Panc1 (cell line): ENCODE measurements around the gene TOMM40. TPM values are rescaled to one million over a fixed set of nuclear protein-coding genes. Genes with fewer than 3 reads are reported as not detected.

Experiments
- ATAC-seq: fragments of 200-7000 bp; cut with Tn5 transposase; 2 replicates; pipeline ENCODE4 v1.9.1; 2020; ENCODE audit warnings: mild to moderate bottlenecking, moderate library complexity
- BruUV-seq: library from RNA; stranded (reverse); fragments of 400-500 nt; replicated peaks from 2 replicates; lab custom pipeline; 2021; lab: Mats Ljungman, UMichigan
- CTCF ChIA-PET: fragments of 300-600 bp; sonication (Branson Sonifier 250); formaldehyde crosslinking; loops from one replicate; lab custom pipeline; 2022; ENCODE audit warnings: antibody characterized with exemption; lab: Charles Lee
- POLR2A ChIA-PET: fragments of 300-600 bp; sonication (Branson Sonifier 250); formaldehyde crosslinking; loops from one replicate; lab custom pipeline; 2022; ENCODE audit warnings: antibody characterized with exemption; lab: Charles Lee
- DNase-seq: peaks from one replicate; pipeline ENCODE4 v3.0.0-alpha.2; 2010; ENCODE audit warnings: low read depth, low spot score
- H3K27ac ChIP-seq: 2 replicates; pipeline ENCODE4 v1.5.1; 2011; ENCODE audit warnings: mild to moderate bottlenecking, low read length, inconsistent platforms
- H3K27me3 ChIP-seq: fragments of 200-500 bp; sonication (Bioruptor generic); 2 replicates; pipeline ENCODE4 v1.6.0; 2014; ENCODE audit warnings: low read length, inconsistent platforms; ENCODE audit not compliant: control insufficient read depth, insufficient read depth
- H3K36me3 ChIP-seq: fragments of 200-500 bp; sonication (Bioruptor generic); 2 replicates; pipeline ENCODE4 v1.5.1; 2014; ENCODE audit warnings: inconsistent platforms, mild to moderate bottlenecking, low read length, moderate library complexity; ENCODE audit not compliant: control insufficient read depth, insufficient read depth
- H3K4me1 ChIP-seq: 2 replicates; pipeline ENCODE4 v1.5.1; 2011; ENCODE audit warnings: inconsistent platforms, mild to moderate bottlenecking, low read length, moderate library complexity; ENCODE audit not compliant: control insufficient read depth, insufficient read depth
- H3K4me3 ChIP-seq, 2 experiments: 2 replicates each; pipeline ENCODE4 v1.5.1; 2011 to 2012; ENCODE audit warnings: low read depth in 2 of 2, low read length in 2 of 2, mild to moderate bottlenecking in 2 of 2, inconsistent platforms in 1 of 2, moderate library complexity in 1 of 2
- H3K9me3 ChIP-seq: fragments of 200-500 bp; sonication (Bioruptor generic); 2 replicates; pipeline ENCODE4 v1.5.1; 2014; ENCODE audit warnings: low read depth, mild to moderate bottlenecking, inconsistent platforms, low read length, moderate library complexity; ENCODE audit not compliant: control insufficient read depth, insufficient read depth
- CTCF ChIP-seq: fragments of 450-650 bp; IDR thresholded peaks from 2 replicates; pipeline ENCODE4 v1.5.1; 2017; ENCODE audit warnings: mild to moderate bottlenecking
- POLR2AphosphoS5 ChIP-seq: IDR thresholded peaks from 2 replicates; pipeline ENCODE4 v1.6.1; 2012; ENCODE audit warnings: mild to moderate bottlenecking, low read depth, low read length, moderate library complexity
- REST ChIP-seq, 2 experiments: IDR thresholded peaks; 2 replicates each; pipeline ENCODE4 v1.6.1; 2011 to 2012; ENCODE audit warnings: low read depth in 2 of 2, control low read depth in 1 of 2, low read length in 1 of 2, mild to moderate bottlenecking in 1 of 2, moderate library complexity in 1 of 2; ENCODE audit not compliant: insufficient read depth in 1 of 2
- SIN3A ChIP-seq: IDR thresholded peaks from 2 replicates; pipeline ENCODE4 v1.6.1; 2012; ENCODE audit warnings: low read depth, mild to moderate bottlenecking, low read length, moderate library complexity, borderline replicate concordance; ENCODE audit not compliant: insufficient read depth
- TCF7L2 ChIP-seq: IDR thresholded peaks from 2 replicates; pipeline ENCODE4 v1.6.1; 2011; ENCODE audit warnings: mild to moderate bottlenecking, low read depth, low read length, inconsistent platforms
- in situ Hi-C: cut with HindIII; loops from 2 replicates; pipeline ENCODE4 v1.10.0; 2016; ENCODE audit warnings: low sequenced_read_pairs, low pct_unique_long_range_greater_than_20kb
- intact Hi-C: fragments of 100-400 bp; cut with micrococcal nuclease; formaldehyde crosslinking; loops from one replicate; pipeline ENCODE4 v1.10.0; 2022; ENCODE audit not compliant: unreplicated experiment
- total RNA-seq: library from RNA; stranded (reverse); gene quantifications from one replicate; pipeline ENCODE4 v1.2.1, GENCODE V29; 2021; ENCODE audit not compliant: unreplicated experiment

The TOMM40 gene
- total RNA-seq, 1 experiment from 2014 or later = 147 TPM

- intact Hi-C loops (no loop called here), in situ Hi-C loops (no loop called here)
- ATAC-seq (peak; percentile 59), DNase-seq (no peak)
- H3K27me3 ChIP-seq = no peaks in the 10 kb centered on the region
- peaks cover 13% of the 10 kb centered on the region for H3K4me1 ChIP-seq
- H3K27ac ChIP-seq = peak within 1 kb of the TSS; percentile 79
- BruUV-seq = TSS peak; percentile 61
- H3K36me3 ChIP-seq = no peaks in the 10 kb centered on the region
- POLR2A ChIA-PET = interaction anchor here (0.6 kb wide), 1 partner anchor 161 kb away, joined by 3 read pairs; no protein-coding TSS in a partner anchor
- TF ChIP-seq SIN3A (no peak), CTCF (no peak), POLR2AphosphoS5 (peak; percentile 71; the same call in 1 of the 2 replicates)
- H3K9me3 ChIP-seq = no peaks in the 10 kb centered on the region
- CTCF ChIA-PET = interaction anchor here (0.7 kb wide), 2 partner anchors 146 to 567 kb away, joined by 5 to 12 read pairs; no protein-coding TSS in a partner anchor
- H3K4me3 ChIP-seq = peak within 1 kb of the TSS; percentile 51 to 76
Measured at GRCh38 chr19:44905437-44906160, 14.5 kb downstream of the TOMM40 start, which contains the start of gene APOE. TSS of gene APOE (plus strand) at chr19:44905796. CDS start at chr19:44906625, 829 bp downstream.

- intact Hi-C loops = no loop called here
- TF ChIP-seq REST (IDR thresholded peaks at IDR 0.05; ENCODE audit: insufficient read depth in 1 of 2, low read depth in 2 of 2, low read length in 1 of 2) (no peak), POLR2AphosphoS5 (no peak), CTCF (no peak), SIN3A (no peak), TCF7L2 (no peak)
- ATAC-seq (no peak), DNase-seq (no peak)
- POLR2A ChIA-PET = no interaction called here
- Histone ChIP-seq H3K4me3 (no peak overlapping the region), H3K27ac (no peak overlapping the region), H3K36me3 (no peaks in the 10 kb centered on the region), H3K27me3 (no peaks in the 10 kb centered on the region), H3K4me1 (peaks cover 13% of the 10 kb centered on the region), H3K9me3 (no peaks in the 10 kb centered on the region)
- in situ Hi-C loops = no loop called here
- CTCF ChIA-PET = interaction anchor here (0.5 kb wide), 1 partner anchor 218 kb away, joined by 15 read pairs; no protein-coding TSS in a partner anchor
- no TSS peak for BruUV-seq
Measured at GRCh38 chr19:44907613-44908012, 16.6 kb downstream of the TOMM40 start.
